WI38 (cell line): ENCODE results near the gene ELMO1.

Experiments used
- H3K4me3 ChIP-seq: 2 replicates; pipeline ENCODE4 v1.5.1; 2011; ENCODE audit warnings: low read depth, mild to moderate bottlenecking, control low read depth, low read length
- CTCF ChIP-seq: IDR thresholded peaks from 2 replicates; pipeline ENCODE4 v1.5.1; 2012; ENCODE audit warnings: low read depth, mild to moderate bottlenecking, control low read depth, low read length

The ELMO1 gene

GRCh38 chr7:37491919-37492694, 43.4 kb upstream of the ELMO1 start:
- H3K4me3 ChIP-seq = no peak overlapping the region

GRCh38 chr7:37489703-37490102, 41.0 kb upstream of the ELMO1 start:
- no peak overlapping the region for H3K4me3 ChIP-seq
- no peak for TF ChIP-seq CTCF

More at GRCh38 chr7:37491919-37492694, 43.4 kb upstream of the ELMO1 start:
- TF ChIP-seq CTCF = no peak

GRCh38 chr7:37488163-37488764, 39.6 kb upstream of the ELMO1 start:
- no peak for TF ChIP-seq CTCF

GRCh38 chr7:37484426-37485073, 35.9 kb upstream of the ELMO1 start:
- no peak for TF ChIP-seq CTCF
- no peak overlapping the region for H3K4me3 ChIP-seq

More at GRCh38 chr7:37488163-37488764, 39.6 kb upstream of the ELMO1 start:
- no peak overlapping the region for H3K4me3 ChIP-seq

- no peak overlapping the region for H3K4me3 ChIP-seq
- no peak for TF ChIP-seq CTCF
Measured at GRCh38 chr7:37483627-37484026, 35.0 kb upstream of the ELMO1 start.

- no peak overlapping the region for H3K4me3 ChIP-seq
- TF ChIP-seq CTCF = no peak
Measured at GRCh38 chr7:37482953-37483352, 34.3 kb upstream of the ELMO1 start.

- no peak for TF ChIP-seq CTCF
- no peak overlapping the region for H3K4me3 ChIP-seq
Measured at GRCh38 chr7:37482505-37482904, 33.8 kb upstream of the ELMO1 start.
